ENCODE measurements around the gene TEX9. TPM values are rescaled to one million over a fixed set of nuclear protein-coding genes. Genes with fewer than 3 reads are reported as not detected.

The TEX9 gene
- total RNA-seq, 1 experiment from 2014 or later = 4.1 TPM

DNA sequence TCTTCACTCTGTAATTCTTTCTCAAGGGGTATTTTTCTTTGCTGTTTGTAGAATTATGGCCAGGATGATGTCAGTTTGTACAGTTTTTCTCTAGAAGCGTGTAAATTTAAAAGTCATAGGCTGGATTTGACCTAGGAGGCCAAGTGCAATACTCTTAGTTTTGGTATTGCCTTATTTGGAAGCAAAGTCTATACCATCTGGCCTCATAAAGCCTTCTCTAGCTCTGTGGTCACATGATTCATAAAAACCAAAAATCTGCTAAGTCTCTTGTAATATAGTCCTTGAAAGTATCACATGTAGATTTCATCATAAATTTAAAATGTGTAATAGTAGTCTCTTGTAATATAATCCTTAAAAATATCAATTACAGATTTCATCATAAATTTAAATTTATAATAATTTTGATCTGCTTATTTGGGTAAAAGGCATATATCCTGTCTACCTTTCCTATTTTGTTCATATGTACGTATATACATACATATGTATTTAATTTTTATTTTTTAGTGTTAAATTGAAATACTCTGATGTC lies 25.6 kb downstream of the TEX9 start:
- ATAC-seq = no peak
- H3K4me3 ChIP-seq (ENCODE audit: low read depth in 2 of 2, low read length in 2 of 2) = no peak overlapping the region
- BruUV-seq (replicated peaks) = no TSS peak
- H3K27ac ChIP-seq (ENCODE audit: low read length) = no peak overlapping the region
- intact Hi-C loops (cut with micrococcal nuclease; ENCODE audit: unreplicated experiment) = no loop called here
- H3K4me1 ChIP-seq (ENCODE audit: control insufficient read depth, insufficient read depth, low read length) = no peaks in the 10 kb centered on the region
- H3K9me3 ChIP-seq (ENCODE audit: control insufficient read depth, insufficient read depth, low read depth, low read length) = no peaks in the 10 kb centered on the region
- DNase-seq (ENCODE audit: low read depth, low spot score) = no peak
- TF ChIP-seq, protein P1, sequence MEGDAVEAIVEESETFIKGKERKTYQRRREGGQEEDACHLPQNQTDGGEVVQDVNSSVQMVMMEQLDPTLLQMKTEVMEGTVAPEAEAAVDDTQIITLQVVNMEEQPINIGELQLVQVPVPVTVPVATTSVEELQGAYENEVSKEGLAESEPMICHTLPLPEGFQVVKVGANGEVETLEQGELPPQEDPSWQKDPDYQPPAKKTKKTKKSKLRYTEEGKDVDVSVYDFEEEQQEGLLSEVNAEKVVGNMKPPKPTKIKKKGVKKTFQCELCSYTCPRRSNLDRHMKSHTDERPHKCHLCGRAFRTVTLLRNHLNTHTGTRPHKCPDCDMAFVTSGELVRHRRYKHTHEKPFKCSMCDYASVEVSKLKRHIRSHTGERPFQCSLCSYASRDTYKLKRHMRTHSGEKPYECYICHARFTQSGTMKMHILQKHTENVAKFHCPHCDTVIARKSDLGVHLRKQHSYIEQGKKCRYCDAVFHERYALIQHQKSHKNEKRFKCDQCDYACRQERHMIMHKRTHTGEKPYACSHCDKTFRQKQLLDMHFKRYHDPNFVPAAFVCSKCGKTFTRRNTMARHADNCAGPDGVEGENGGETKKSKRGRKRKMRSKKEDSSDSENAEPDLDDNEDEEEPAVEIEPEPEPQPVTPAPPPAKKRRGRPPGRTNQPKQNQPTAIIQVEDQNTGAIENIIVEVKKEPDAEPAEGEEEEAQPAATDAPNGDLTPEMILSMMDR (IDR thresholded peaks at IDR 0.05) = no peak
- TF ChIP-seq POLR2AphosphoS5 (IDR thresholded peaks at IDR 0.05; ENCODE audit: low read depth, low read length) (no peak), SIN3A (IDR thresholded peaks at IDR 0.05; ENCODE audit: borderline replicate concordance, insufficient read depth, low read depth, low read length) (no peak), TCF7L2 (IDR thresholded peaks at IDR 0.05; ENCODE audit: low read depth, low read length) (no peak)
- TF ChIP-seq, protein P2, sequence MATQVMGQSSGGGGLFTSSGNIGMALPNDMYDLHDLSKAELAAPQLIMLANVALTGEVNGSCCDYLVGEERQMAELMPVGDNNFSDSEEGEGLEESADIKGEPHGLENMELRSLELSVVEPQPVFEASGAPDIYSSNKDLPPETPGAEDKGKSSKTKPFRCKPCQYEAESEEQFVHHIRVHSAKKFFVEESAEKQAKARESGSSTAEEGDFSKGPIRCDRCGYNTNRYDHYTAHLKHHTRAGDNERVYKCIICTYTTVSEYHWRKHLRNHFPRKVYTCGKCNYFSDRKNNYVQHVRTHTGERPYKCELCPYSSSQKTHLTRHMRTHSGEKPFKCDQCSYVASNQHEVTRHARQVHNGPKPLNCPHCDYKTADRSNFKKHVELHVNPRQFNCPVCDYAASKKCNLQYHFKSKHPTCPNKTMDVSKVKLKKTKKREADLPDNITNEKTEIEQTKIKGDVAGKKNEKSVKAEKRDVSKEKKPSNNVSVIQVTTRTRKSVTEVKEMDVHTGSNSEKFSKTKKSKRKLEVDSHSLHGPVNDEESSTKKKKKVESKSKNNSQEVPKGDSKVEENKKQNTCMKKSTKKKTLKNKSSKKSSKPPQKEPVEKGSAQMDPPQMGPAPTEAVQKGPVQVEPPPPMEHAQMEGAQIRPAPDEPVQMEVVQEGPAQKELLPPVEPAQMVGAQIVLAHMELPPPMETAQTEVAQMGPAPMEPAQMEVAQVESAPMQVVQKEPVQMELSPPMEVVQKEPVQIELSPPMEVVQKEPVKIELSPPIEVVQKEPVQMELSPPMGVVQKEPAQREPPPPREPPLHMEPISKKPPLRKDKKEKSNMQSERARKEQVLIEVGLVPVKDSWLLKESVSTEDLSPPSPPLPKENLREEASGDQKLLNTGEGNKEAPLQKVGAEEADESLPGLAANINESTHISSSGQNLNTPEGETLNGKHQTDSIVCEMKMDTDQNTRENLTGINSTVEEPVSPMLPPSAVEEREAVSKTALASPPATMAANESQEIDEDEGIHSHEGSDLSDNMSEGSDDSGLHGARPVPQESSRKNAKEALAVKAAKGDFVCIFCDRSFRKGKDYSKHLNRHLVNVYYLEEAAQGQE (IDR thresholded peaks at IDR 0.05; ENCODE audit: insufficient read depth in 1 of 2, low read depth in 2 of 2, low read length in 1 of 2) = no peak
- in situ Hi-C loops (cut with HindIII; ENCODE audit: low pct_unique_long_range_greater_than_20kb, low sequenced_read_pairs) = no loop called here
- POLR2A ChIA-PET = no interaction called here
- CTCF ChIA-PET = no interaction called here
- H3K27me3 ChIP-seq (ENCODE audit: control insufficient read depth, insufficient read depth, low read length) = no peaks in the 10 kb centered on the region
- H3K36me3 ChIP-seq (ENCODE audit: control insufficient read depth, insufficient read depth, low read length) = no peaks in the 10 kb centered on the region

DNA sequence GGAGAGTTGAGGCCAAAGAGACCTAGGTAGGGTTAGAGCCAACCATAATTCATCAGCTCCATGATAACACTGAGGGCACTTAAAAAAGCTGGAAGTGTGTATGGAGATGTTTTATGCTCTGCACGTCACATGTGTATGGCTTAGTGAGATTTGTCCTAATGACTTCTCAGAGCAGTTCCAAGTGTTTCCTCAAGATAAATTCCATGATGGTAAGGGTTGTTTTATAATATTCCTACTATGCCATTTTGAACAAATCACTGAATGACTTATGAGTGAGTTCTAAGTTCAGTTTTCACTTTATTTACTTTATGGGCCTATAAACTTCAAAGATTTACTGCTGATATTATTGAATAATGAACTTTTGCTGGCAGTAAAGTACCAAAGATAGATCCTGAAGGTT lies 28.1 kb downstream of the TEX9 start:
- in situ Hi-C loops (cut with HindIII; ENCODE audit: low pct_unique_long_range_greater_than_20kb, low sequenced_read_pairs) (no loop called here), intact Hi-C loops (cut with micrococcal nuclease; ENCODE audit: unreplicated experiment) (no loop called here)
- Histone ChIP-seq H3K9me3 (ENCODE audit: control insufficient read depth, insufficient read depth, low read depth, low read length) (no peaks in the 10 kb centered on the region), H3K4me1 (ENCODE audit: control insufficient read depth, insufficient read depth, low read length) (no peaks in the 10 kb centered on the region), H3K36me3 (ENCODE audit: control insufficient read depth, insufficient read depth, low read length) (no peaks in the 10 kb centered on the region), H3K4me3 (ENCODE audit: low read depth in 2 of 2, low read length in 2 of 2) (no peak overlapping the region), H3K27me3 (ENCODE audit: control insufficient read depth, insufficient read depth, low read length) (no peaks in the 10 kb centered on the region), H3K27ac (ENCODE audit: low read length) (no peak overlapping the region)
- ChIA-PET POLR2A (no interaction called here), CTCF (no interaction called here)
- BruUV-seq (replicated peaks) = no TSS peak
- TF ChIP-seq TCF7L2 (IDR thresholded peaks at IDR 0.05; ENCODE audit: low read depth, low read length) (no peak), SIN3A (IDR thresholded peaks at IDR 0.05; ENCODE audit: borderline replicate concordance, insufficient read depth, low read depth, low read length) (no peak), POLR2AphosphoS5 (IDR thresholded peaks at IDR 0.05; ENCODE audit: low read depth, low read length) (no peak)
- TF ChIP-seq, protein P1 (IDR thresholded peaks at IDR 0.05) = no peak
- TF ChIP-seq, protein P2 (IDR thresholded peaks at IDR 0.05; ENCODE audit: insufficient read depth in 1 of 2, low read depth in 2 of 2, low read length in 1 of 2) = no peak
- DNase-seq (ENCODE audit: low read depth, low spot score) (no peak), ATAC-seq (no peak)

Measured in Panc1 (cell line).